ENCODE measurements around the gene PPAN.

- TF ChIP-seq CTCF (optimal IDR thresholded peaks at IDR 0.05 in 1 of 3, IDR thresholded peaks at IDR 0.05 in 1 of 3, conservative IDR thresholded peaks at IDR 0.05 in 1 of 3; ENCODE audit: extremely low read depth in 1 of 3, insufficient read depth in 2 of 3, low read length in 3 of 3) (no peak), EZH2 (IDR thresholded peaks at IDR 0.05; ENCODE audit: low read length) (no peak)
Observed at GRCh38 chr19:10086591-10087192, 19.5 kb upstream of the PPAN start.
